Stimulated activated CD4-positive, alpha-beta T cell treated with anti-CD3 and anti-CD28 coated beads, Interleukin-12 subunit alpha, Interleukin-12 subunit beta, amount 100 ng/mL, for 48 hours (primary cell): ENCODE results near the gene RNASE9.
"Not testable (repeated sequence)": the region's sequence is repeated elsewhere in the genome, so short reads cannot be mapped to it uniquely, and the experiment has no call there.

Experiments
- DNase-seq, 3 donors: peaks; one replicate each; pipeline ENCODE4 v3.0.0-alpha.2; 2020; ENCODE audit warnings: low read depth in 2 of 3, low spot score in 1 of 3

Gene RNASE9

DNA sequence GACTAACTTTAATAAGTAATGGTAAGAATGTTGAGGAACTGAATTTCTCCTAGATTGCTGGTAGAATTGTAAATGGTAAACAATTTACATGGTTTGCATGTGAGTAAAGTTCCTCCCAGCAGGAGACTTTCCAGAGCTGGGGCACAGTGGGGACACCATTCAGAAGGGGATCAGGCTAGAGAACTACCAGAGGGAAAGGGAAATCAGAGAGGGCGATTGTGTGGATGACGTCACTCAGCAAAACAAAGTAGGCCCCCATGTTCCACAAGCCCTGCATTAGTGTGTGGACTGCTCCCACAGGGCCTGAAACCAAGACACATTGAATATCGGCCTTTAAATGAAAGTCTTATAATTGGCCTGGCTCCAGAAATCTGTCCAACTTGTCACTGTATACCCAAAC lies 17.5 kb upstream of the RNASE9 start:
- DNase-seq, result no peak

DNA sequence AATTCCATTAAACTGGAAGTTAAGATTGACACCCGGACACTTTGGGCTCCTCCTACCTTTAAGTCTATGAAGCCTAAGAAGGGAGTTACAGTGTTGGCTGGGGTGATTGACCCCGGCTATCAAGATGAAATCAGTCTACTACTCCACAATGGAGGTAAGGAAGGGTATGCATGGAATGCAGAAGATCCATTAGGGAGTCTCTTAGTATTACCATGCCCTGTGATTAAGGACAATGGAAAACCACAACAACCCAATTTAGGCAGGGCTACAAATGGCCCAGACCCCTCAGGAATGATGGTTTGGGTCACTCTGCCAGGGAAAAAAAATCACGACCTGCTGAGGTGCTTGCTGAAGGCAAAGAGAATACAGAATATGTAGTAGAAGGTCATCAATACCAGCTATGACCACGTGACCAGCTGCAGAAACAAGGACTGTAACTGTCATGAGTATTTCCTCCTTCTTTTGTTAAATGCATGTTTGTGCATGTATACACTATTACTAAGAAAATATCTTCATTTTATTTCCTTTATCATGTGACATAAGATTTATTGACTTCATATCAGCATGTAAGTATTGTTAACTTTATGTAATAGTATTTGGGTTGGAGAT lies 11.6 kb upstream of the RNASE9 start:
- DNase-seq, result not testable (repeated sequence)

DNA sequence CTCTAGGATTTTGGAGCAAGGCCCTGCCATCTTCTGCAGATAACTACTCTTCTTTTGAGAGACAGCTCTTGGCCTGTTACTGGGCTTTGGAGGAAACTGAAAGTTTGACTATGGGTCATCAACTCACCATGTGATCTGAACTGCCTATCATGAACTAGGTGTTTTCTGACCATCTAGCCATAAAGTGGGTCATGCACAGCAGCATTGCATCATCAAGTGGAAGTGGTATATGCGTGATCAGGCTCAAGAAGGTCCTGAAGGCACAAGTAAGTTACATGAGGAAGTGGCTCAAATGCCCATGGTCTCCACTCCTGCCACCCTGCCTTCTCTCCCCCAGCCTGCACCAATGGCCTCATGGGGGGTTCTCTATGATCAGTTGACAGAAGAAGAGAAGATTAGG lies 9.9 kb upstream of the RNASE9 start:
- DNase-seq, result not testable (repeated sequence)

DNA sequence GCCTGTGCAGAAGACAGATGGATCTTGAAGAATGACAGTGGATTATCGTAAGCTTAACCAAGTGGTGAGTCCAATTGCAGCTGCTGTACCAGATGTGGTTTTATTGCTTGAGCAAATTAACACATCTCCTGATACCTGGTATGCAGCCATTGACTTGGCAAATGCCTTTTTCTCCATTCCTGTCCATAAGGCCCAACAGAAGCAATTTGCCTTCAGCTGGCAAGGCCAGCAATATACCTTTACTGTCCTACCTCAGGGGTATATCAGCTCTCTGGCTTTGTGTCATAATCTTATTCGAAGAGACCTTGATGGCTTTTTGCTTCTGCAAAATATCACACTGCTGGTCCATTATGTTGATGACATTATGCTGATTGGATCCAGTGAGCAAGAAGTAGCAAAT lies 9.0 kb upstream of the RNASE9 start:
- DNase-seq, result not testable (repeated sequence)

DNA sequence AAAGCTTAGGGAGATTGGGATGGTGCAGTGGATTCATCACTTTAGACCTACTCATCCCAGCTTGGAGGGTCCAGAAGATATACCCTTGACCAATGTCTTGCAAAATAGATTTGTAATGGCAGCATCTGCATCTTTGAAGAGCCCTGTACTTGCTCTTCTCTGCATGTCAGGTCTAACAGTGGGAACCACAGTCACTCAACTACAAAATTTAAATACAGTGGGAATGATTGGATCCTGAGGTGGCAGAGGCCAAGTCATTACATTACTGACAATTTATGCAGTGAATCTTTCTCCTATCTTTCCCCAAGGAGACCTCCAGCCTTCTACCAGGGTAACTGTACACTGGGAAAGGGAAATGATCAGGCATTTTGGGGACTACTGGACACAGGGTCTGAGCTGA lies 8.2 kb upstream of the RNASE9 start:
- no peak for DNase-seq

DNA sequence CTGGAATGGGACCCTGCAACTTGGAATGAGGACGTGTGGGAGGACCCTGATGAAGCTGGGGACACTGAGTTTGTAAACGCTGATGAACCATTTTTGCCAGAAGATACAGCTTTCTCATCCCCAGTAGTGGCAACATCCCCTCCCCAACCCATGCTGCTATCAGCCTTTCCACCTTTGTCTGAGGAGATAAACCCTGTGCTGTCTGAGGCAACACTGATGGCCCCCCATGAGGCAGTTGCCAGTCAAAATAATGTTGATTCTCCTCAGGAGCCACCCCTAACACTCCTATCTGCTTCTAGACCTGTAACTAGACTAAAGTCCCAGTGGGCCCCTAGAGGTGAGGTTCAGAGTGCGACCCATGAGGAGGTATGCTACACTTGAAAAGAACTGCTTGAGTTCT lies 7.5 kb upstream of the RNASE9 start:
- DNase-seq, result no peak

DNA sequence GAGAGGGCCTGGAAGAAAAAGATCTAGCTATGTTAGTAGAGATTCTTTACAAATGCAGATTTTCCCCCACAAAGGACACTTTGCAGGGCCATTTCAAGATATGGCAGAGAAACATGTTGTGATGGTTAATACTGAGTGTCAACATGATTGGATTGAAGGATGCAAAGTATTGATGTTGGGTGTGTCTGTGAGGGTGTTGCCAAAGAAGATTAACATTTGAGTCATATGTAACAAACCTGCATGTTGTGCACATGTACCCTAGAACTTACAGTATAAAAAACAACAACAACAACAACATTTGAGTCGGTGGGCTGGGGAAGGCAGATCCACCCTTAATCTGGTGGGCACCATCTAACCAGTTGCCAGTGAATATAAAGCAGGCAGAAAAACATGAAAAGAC lies 6.4 kb upstream of the RNASE9 start:
- not testable (repeated sequence) for DNase-seq

DNA sequence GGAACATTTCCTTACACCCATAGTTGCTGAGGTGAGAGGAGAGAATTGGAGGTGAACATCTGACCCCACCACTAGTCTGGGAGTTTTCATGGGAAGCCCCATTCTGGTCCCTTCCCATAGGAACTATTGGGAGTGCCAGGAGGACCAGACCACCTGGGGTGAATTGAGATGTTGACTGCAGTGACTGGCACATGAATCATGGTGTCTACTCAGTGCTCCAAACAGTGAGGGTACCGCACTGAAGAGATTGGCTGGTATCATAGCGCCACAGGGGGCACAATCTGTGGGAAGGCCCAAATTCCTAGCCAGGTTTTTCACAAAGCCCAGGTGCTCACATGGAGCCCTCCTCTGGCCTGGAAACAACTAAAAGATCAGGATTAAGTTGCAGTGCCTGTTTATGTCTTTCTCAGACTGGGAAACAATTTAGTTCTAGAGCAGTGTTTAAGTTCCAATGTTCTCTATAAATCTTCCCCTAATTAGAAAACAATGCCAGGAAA lies 3.7 kb upstream of the RNASE9 start:
- DNase-seq, result no peak

DNA sequence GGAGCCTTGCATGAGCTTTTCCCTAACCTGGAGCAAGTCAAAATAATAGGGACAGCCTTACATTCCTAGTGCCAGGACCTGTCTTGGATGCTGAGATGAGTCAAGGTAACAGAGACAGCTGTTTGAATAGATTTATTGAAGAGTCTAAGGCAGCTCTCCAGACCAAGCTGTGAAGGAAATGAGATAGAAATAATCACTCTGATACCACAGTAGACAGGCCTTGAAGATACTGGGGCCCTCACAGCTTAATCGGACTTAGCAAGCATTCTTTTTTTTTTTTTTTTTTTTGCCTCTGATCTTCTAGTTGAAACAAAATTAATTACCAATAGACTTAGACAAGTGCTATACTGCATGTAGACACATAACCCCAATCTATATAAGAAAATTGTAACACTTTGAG lies 3.1 kb upstream of the RNASE9 start:
- DNase-seq, result no peak

DNA sequence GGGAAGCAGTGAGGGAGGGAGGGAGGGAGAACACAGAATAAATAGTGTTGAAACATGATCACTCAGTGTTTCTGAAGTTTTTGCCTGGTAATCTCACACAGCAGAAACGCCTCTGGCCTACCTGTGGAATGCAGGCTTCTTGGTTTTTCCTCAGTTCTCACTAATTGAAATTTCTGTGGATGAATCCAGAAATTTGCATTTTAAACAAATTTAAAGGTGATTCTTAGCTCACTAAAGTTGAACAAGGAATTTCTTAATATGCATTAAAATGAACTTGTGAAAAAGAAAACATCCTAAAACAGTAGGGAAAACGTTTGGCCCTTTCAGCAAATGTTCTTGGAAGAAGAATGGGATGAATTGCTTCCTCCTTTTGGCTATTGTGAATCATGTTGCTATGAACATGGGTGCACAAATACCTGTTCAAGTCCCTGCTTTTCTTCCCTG lies 1.4 kb downstream of the RNASE9 start:
- no peak for DNase-seq

DNA sequence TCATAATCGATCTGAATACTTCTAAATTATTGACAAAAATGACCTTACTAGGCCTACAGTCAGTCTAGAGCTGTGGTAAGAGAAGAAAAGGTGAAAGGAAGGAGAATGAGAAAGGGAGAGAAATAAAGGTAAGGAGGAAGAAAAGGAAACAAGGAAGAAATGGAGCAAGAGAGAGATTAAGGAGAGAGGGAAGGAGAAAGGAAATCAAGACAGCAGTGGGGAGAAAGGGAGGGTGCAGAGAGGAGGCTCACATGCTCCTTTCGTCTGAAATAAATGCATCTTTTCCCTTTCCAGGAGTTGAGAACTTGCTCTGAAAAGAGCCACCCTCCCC lies 3.7 kb downstream of the RNASE9 start:
- DNase-seq, result no peak

DNA sequence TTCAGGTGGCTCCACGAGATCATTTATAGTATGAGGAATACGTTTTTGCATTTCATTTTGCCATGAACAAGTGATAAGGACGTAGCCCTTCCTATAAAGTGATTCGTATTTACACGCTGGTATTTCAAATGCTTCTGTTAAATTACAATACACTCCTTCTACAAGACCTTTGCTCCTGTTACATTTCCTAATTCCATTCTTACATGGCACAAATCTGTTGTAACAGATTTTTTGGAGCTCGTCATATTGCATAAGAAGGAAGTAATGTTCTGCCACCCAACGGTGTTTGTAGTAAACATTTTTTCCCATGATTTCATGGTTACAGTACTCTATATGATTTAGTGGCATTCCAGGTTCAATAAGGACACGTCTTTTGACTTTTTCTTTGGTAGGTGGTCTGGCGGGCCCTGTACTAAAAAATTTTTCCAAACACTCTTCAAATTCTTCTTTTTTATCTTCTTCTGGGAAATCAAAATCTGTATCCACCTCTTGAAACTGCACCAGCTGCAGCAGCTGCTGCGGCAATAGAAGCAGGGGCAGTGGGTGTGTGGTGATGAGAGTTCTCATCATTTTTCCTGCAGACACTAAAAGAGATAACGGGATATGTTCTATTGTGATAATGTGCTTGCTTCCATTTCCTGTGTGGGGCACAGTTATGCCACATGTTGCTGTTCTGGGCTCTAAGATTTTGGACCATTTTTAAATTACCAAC lies 4.2 kb downstream of the RNASE9 start:
- no peak for DNase-seq

DNA sequence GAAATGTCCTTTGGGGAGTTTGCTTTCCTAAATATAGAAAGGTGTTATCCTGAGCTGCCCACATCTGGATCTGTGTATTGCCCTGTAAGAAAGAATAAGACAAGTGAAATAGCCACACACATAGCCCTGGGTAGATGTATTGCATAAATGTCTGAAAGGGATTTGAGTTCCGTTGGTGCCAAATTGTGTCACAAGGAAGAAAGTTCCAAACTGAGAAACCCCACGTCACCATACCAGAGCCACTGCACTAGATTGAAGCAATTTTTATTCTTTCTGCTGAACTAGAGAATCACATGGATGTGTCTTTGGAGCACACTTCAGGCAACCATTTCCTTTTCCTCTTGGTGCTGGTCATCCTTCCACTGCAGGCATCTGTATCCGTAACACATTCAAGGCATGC lies 5.0 kb downstream of the RNASE9 start:
- DNase-seq, result no peak

DNA sequence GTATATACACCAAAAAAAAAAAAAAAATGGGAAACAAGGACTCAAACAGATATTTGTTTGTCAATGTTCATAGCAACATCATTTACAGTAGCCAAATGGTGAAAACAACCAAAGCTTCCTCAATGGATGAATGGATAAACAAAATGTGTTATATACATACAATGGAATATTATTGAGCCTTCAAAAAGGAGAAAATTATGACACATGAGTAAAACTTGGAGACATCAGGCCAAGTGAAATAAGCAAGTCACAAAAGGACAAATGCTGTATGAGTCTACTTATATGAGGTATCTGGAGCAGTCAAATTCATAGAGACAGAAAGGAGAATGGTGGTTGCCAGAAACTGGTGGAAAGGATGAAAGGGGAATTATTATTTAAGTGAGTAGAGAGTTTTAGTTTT lies 7.8 kb downstream of the RNASE9 start:
- no peak for DNase-seq

DNA sequence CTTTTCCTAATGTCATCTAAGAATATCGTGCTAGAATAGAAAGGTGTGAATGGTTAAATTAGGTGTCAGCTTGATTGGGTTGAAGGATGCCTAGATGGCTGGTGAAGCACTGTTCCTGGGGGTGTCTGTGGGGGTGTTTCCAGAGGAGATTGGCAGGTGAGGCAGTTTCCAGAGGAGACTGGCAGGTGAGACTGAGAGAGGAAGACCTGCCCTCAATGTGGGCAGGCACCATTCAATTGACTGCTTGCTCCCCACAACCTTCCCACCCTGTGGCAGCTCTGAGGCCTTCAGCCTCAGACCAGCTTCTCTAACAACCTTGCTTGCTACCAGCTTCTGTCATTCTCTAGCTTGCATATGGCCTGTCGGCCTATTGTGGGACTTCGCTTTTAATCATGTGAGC lies 9.2 kb downstream of the RNASE9 start:
- no peak for DNase-seq

DNA sequence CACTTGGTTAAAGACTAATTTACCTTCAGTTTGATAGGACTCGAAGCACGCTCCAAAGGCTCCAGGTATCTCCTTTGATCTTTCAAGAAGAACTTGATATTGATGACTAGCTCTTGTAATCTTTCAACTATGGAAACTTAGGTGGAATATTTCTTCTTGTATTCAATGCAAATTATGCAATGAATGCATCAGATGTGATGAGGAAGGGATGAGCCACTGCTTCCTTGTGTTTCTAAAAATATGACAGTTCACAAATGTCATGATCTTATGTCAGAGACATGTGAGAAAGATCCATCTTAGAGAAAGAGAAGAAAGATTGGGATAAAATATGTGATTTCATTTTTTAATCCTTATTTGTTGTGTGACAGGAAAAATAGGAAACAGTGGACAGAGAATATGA lies 9.9 kb downstream of the RNASE9 start:
- DNase-seq, result no peak

DNA sequence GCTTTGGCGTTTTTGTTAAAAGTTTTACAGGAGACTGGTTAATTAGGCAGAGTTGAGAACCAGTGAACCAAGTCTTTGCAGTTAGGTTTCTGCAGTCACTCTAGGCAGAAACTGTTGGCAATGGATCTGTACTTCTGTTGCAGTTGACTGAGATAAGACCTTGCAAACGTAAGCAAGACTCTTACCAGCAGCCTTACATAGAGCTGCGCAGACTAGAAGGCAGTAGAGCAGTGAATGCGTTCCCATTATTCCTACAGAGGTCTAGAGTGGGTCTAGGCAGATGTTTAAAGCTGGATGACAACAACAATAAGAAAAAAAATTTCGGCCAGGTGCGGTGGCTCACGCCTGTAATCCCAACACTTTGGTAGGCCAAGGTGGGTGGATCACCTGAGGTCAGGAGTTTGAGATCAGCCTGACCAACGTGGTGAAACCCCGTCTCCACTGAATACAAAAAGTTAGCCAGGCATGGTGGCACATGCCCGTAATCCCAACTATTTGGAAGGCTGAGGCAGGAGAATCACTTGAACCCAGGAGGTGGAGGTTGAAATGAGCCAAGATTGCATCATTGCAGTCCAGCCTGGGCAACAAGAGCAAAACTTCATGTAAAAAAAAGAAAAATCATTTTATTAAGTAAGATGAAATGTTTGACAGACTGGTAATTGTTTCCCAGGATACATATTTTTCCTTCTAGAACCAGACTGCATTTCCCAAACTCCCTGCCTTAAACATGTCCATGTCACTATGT lies 12.3 kb downstream of the RNASE9 start:
- DNase-seq, result no peak

DNA sequence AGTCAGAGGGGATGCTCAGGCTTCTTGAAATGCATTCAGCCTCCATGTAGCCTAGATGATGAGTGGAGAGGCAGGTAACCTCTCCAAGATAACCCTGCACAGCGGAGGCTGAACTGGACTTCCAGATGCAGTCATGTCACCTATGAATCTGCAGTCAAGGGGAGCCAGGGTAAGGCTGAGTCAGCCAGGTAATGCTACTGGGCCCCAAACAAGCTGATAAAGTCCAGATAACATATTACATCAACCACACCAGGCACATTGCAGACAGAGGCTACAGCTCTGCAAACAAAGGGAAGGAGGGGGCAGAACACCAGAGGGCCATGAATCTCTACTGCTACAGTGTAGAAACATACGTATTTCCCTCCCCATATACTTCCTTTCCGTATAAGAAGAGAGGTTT lies 14.0 kb downstream of the RNASE9 start:
- no peak for DNase-seq

DNA sequence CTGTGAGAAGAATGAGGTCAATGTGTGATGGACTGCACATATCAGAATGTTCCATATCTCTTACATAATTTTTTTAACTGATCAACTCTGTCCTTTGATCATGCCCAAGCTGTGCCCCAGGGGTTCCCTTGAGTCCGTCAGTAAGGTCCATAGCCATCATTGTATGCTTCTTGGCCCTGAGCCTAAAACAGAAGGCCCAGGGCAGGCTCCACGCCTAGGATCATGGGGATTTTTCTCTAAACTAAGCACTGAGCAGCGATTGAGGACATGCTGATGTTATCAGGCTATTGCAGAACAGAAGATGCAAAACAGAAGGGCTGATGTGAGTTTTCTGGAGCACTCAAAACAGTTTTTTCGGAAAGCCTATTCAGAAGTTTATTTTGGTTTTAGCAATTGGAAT lies 20.9 kb downstream of the RNASE9 start:
- DNase-seq, result no peak

DNA sequence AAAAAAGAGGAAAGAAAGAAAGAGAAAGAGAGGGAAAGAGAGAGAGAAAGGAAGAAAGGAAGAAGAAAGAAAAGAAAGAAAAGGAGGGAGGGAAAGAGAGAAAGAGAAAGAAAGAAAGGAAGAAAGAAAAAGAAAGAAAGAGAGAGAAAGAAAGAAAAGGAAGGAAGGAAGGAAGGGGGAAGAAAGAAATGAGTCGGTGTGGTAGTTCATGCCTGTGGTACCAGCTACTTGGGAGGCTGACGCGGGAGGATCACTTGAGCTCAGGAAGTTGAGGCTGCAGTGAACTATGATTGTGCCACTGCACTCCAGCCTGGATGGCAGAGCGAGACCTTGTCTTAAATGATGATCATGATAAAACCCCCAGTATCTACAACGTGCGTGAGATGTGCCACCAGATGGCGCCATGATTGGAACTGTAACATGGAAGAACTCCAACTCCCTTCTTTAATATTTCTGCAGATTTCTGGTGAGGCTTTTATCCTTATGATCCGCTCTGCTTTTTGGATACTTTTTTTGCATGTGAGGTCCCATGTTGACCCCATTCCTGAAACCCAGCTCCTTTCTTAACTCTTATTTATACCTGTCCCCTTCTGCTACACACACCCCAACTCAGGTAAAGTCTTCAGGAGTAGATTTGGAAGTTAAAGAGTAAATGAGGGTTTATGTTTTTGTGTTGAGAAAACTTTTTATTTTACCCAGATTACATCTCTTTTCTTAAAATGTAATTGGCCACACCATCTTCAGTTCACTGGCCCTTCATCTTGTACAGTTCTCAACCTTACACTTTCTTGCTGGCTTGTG lies 29.9 kb downstream of the RNASE9 start:
- peak; percentile 57 to 66 (median 61) for DNase-seq

DNA sequence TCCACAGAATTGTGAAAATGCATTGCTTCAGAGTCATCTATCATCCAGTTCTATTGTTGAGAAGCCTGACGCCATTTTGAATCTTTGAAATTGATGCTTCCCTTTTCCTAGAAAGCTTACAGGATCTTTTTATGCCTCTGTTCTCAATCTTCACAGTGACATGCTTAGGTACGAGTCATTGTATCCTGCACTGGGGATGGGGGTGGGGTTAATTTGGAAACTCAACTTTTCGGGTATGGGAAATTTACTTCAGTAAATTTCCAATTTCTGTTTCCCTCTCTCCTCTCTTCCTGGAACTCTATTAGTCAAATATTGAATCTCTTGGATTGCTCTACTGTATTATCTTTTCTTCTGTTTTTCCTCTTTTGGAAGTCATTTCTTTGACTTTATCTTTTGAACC lies 31.0 kb downstream of the RNASE9 start:
- no peak for DNase-seq

DNA sequence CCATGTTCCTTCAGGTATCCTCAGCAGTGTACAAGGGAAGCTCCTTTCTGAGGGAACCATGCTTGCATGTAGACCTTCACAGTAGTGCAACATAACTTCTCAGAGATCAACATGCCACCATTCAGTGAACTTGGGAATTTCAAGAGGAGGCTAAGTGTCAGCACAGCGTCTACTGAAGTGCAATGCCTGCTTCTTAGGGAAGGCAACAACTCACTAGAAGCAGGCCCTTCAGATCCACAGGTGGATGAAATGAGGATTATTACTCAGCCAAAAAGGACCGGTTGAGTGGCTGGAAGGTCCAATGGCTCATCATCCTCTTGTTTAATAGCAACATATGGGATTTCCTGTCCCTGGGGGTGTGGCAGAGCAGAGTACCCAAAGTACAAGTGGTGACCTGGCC lies 36.8 kb downstream of the RNASE9 start:
- DNase-seq, result no peak
